ENCODE results near the gene TBX1. TPM values are rescaled to one million over a fixed set of nuclear protein-coding genes. Genes with fewer than 3 reads are reported as not detected.
A peak's percentile ranks its signal among the peaks of the same experiment; 100 is the strongest.

The TBX1 gene
- total RNA-seq, 1 donor from 2014 or later = not detected

DNA sequence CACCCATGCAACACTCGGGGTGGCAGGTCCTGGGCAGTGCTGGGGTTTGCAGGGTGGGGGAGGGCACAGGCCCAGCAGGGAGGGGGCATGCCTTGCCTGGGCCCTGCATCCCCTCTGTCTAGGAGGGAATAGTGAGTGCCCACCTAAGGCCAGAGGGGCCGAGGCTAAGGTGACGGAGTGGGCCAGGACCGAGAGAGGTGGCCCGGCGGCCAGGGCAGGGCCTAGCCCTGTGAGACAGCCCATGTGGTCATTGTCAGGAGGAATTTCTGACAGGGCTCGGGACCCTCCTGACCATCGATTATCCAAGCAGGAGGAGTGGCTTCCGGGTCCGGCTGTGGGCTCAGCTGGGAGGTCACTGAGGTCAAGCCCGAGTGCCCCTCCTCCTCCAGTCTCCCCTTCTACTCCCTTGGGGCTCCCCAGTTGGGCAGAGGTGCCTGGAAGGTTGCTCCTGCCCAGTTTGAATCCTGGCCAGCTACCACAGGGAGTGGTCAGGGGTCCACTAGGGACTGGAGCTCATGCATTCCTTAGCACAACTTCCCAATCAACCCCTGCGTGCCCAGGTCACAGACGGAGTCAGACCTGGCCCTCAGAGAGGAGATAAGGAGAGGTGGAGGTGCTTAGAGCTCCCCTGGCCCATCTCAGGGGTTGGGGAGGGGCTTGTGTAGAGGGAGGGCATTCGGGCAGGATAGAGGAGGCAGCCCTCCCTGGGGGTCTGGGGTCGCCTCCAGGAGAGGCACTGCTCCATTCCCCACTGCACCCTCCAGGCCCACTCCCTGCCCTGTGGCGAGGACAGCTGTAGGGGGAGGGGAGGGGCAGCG, 22.5 kb upstream of the TBX1 start:
- no peaks in the 10 kb centered on the region for H3K4me1 Mint-ChIP-seq
- H3K4me3 ChIP-seq = no peak overlapping the region
- H3K9me3 Mint-ChIP-seq = no peaks in the 10 kb centered on the region
- H3K27ac Mint-ChIP-seq = no peak overlapping the region
- H3K4me3 Mint-ChIP-seq = no peak overlapping the region
- H3K4me2 ChIP-seq = peak overlapping the region; percentile 8
- H2AFZ ChIP-seq (replicated peaks) = no peak overlapping the region
- H3K27ac ChIP-seq = no peak overlapping the region
- no peaks in the 10 kb centered on the region for H3K36me3 Mint-ChIP-seq
- H3K36me3 ChIP-seq = no peaks in the 10 kb centered on the region
- H3K9ac ChIP-seq = no peak overlapping the region
- H3K79me2 ChIP-seq (ENCODE audit: low read depth) = no peaks in the 10 kb centered on the region
- H3K27me3 Mint-ChIP-seq (ENCODE audit: insufficient read depth, low read depth) = peaks cover 2% of the 10 kb centered on the region
- H4K20me1 ChIP-seq (ENCODE audit: low read depth) = no peaks in the 10 kb centered on the region
- H3K9me3 ChIP-seq (ENCODE audit: low read depth) = no peaks in the 10 kb centered on the region
- no peaks in the 10 kb centered on the region for H3F3A ChIP-seq (ENCODE audit: low read depth)
- peak; percentile 38 for DNase-seq (ENCODE audit: low spot score)
- peaks cover 12% of the 10 kb centered on the region for H3K4me1 ChIP-seq
- TF ChIP-seq, protein P1, sequence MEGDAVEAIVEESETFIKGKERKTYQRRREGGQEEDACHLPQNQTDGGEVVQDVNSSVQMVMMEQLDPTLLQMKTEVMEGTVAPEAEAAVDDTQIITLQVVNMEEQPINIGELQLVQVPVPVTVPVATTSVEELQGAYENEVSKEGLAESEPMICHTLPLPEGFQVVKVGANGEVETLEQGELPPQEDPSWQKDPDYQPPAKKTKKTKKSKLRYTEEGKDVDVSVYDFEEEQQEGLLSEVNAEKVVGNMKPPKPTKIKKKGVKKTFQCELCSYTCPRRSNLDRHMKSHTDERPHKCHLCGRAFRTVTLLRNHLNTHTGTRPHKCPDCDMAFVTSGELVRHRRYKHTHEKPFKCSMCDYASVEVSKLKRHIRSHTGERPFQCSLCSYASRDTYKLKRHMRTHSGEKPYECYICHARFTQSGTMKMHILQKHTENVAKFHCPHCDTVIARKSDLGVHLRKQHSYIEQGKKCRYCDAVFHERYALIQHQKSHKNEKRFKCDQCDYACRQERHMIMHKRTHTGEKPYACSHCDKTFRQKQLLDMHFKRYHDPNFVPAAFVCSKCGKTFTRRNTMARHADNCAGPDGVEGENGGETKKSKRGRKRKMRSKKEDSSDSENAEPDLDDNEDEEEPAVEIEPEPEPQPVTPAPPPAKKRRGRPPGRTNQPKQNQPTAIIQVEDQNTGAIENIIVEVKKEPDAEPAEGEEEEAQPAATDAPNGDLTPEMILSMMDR (IDR thresholded peaks at IDR 0.05) = no peak
- TF ChIP-seq EZH2phosphoT487 (IDR thresholded peaks at IDR 0.05) (no peak), EZH2 (IDR thresholded peaks at IDR 0.05) (no peak)
- no peaks in the 10 kb centered on the region for H3K27me3 ChIP-seq

DNA sequence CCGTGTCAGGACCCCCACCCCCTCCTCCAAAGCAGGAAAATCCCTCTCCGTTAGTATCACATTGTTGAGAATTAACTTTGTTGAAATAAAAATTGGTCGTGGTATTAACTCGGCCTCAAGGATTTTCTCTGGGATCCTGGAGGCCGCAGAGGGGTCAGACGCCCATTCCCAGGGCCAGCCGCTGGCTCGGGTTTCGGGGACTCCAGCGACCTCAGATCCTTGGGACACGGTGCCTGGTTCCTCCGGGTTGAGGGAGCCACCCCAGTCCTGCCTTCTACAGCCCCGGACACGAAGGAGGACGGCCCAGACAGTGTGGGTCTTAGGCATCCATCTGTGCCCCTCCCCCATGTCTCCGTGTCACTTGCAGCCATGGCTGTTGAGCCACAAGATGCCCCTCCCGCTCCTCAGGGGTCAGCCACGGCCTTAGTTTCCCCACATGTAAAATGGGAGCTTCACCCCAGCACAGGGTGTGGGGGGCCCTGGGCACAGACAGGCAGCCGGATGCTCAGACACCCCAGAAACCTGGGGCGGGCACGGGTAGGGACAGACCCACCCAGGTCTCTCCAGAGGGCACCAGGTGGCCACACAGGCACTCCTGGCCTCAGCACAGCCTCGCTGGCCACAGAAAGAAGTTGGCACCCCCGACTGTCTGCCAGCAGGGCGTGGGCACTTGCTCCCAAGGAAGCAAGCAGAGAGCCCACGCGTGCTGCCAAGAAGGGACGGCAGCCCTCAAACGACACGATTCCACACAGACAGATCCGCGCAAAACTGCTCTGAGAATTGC, 21.7 kb upstream of the TBX1 start:
- no peak overlapping the region for H3K27ac Mint-ChIP-seq
- no peaks in the 10 kb centered on the region for H3K9me3 Mint-ChIP-seq
- Histone ChIP-seq H3K4me1 (peaks cover 12% of the 10 kb centered on the region), H3F3A (ENCODE audit: low read depth) (no peaks in the 10 kb centered on the region), H3K79me2 (ENCODE audit: low read depth) (no peaks in the 10 kb centered on the region), H3K9ac (no peak overlapping the region), H3K4me3 (no peak overlapping the region), H3K9me3 (ENCODE audit: low read depth) (no peaks in the 10 kb centered on the region), H3K4me2 (peak overlapping the region; percentile 8), H4K20me1 (ENCODE audit: low read depth) (no peaks in the 10 kb centered on the region), H3K27ac (no peak overlapping the region), H3K27me3 (no peaks in the 10 kb centered on the region), H2AFZ (replicated peaks) (no peak overlapping the region), H3K36me3 (no peaks in the 10 kb centered on the region)
- TF ChIP-seq, protein P1 (IDR thresholded peaks at IDR 0.05) = no peak
- no peak for TF ChIP-seq EZH2phosphoT487 (IDR thresholded peaks at IDR 0.05)
- no peak for TF ChIP-seq EZH2 (IDR thresholded peaks at IDR 0.05)
- no peaks in the 10 kb centered on the region for H3K36me3 Mint-ChIP-seq
- no peak overlapping the region for H3K4me3 Mint-ChIP-seq
- H3K27me3 Mint-ChIP-seq (ENCODE audit: insufficient read depth, low read depth) = peaks cover 2% of the 10 kb centered on the region
- no peak for DNase-seq (ENCODE audit: low spot score)
- H3K4me1 Mint-ChIP-seq = no peaks in the 10 kb centered on the region

- no peak for DNase-seq (ENCODE audit: low spot score)
- Histone ChIP-seq H3K4me1 (peaks cover 12% of the 10 kb centered on the region), H3K27me3 (no peaks in the 10 kb centered on the region), H3K36me3 (no peaks in the 10 kb centered on the region), H4K20me1 (ENCODE audit: low read depth) (no peaks in the 10 kb centered on the region), H2AFZ (replicated peaks) (no peak overlapping the region), H3K27ac (no peak overlapping the region), H3F3A (ENCODE audit: low read depth) (no peaks in the 10 kb centered on the region), H3K4me2 (no peak overlapping the region), H3K79me2 (ENCODE audit: low read depth) (no peaks in the 10 kb centered on the region), H3K4me3 (no peak overlapping the region), H3K9ac (no peak overlapping the region), H3K9me3 (ENCODE audit: low read depth) (no peaks in the 10 kb centered on the region)
- H3K4me3 Mint-ChIP-seq = no peak overlapping the region
- no peaks in the 10 kb centered on the region for H3K36me3 Mint-ChIP-seq
- no peaks in the 10 kb centered on the region for H3K9me3 Mint-ChIP-seq
- no peak for TF ChIP-seq EZH2phosphoT487 (IDR thresholded peaks at IDR 0.05)
- TF ChIP-seq, protein P1 (IDR thresholded peaks at IDR 0.05) = no peak
- no peak for TF ChIP-seq EZH2 (IDR thresholded peaks at IDR 0.05)
- H3K27ac Mint-ChIP-seq = no peak overlapping the region
- peaks cover 2% of the 10 kb centered on the region for H3K27me3 Mint-ChIP-seq (ENCODE audit: insufficient read depth, low read depth)
- H3K4me1 Mint-ChIP-seq = no peaks in the 10 kb centered on the region
Observed at GRCh38 chr22:19739448-19739895, 21.1 kb upstream of the TBX1 start.

Data from neural progenitor cell (in vitro differentiated cells).